ENCODE measurements around the gene ADCY3. TPM values are rescaled to one million over a fixed set of nuclear protein-coding genes. Genes with fewer than 3 reads are reported as not detected.

ADCY3 gene
- total and polyA plus RNA-seq, 2 donors from 2014 or later = 21.1 to 44.6 TPM

DNA sequence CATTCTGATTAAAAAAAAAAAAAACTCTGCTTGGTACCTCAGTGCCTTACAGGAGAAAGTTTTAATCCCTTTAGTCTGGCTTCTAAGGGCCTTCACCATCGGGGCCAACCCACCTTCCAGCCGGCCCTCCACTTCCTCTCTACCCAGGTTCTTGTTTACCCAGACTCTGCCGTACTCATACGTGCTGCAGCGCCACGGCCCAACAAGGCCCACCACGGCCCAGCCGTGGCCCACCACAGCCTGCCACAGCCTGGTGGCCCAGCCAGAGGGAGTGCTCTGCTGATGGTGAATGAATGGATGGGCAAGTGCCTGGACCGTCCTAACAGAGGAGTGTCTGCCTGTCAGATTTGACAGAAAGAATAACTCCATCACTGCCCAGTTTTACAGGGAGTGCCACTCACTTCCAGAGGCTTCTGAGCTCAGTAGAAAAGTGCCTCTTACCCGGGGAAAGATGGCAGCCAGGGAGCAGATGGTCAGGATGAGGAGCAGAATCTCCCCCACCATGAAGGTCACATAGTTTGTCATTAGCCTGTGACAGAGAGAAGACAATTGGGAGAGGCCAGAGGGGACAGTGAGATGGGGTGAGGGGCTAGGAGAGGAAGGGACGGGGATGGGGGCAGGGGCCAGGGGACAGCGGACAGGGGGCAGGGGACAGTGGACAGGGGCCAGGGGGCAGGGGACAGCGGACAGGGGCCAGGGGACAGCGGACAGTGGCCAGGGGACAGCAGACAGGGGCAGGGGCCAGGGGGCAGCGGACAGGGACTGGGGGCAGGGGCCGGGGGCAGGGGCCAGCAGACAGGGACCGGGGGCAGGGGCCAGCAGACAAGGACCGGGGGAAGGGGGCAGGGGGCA, 88.6 kb downstream of the ADCY3 start:
- no peak overlapping the region for H3K27ac ChIP-seq (ENCODE audit: low read depth in 2 of 2, low read length in 2 of 2)
- FAIRE-seq (no peak), DNase-seq (peak in 1 of 5 donors; percentile 30)
- TF ChIP-seq, protein P1, sequence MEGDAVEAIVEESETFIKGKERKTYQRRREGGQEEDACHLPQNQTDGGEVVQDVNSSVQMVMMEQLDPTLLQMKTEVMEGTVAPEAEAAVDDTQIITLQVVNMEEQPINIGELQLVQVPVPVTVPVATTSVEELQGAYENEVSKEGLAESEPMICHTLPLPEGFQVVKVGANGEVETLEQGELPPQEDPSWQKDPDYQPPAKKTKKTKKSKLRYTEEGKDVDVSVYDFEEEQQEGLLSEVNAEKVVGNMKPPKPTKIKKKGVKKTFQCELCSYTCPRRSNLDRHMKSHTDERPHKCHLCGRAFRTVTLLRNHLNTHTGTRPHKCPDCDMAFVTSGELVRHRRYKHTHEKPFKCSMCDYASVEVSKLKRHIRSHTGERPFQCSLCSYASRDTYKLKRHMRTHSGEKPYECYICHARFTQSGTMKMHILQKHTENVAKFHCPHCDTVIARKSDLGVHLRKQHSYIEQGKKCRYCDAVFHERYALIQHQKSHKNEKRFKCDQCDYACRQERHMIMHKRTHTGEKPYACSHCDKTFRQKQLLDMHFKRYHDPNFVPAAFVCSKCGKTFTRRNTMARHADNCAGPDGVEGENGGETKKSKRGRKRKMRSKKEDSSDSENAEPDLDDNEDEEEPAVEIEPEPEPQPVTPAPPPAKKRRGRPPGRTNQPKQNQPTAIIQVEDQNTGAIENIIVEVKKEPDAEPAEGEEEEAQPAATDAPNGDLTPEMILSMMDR (IDR thresholded peaks at IDR 0.05; ENCODE audit: borderline replicate concordance, extremely low read depth, insufficient read depth) = no peak
- intact Hi-C loops (cut with DNase I) = no loop called here
- no peaks in the 10 kb centered on the region for H3K27me3 ChIP-seq (ENCODE audit: control insufficient read depth, insufficient read depth, low read length)
- H3K9ac ChIP-seq (ENCODE audit: low read length in 3 of 3) = no peak overlapping the region
- H3K4me3 ChIP-seq (ENCODE audit: low read length in 3 of 3) = no peak overlapping the region
- peaks cover 0 to 6% (median 5%) of the 10 kb centered on the region in 3 donors for H3K4me1 ChIP-seq (ENCODE audit: control insufficient read depth in 2 of 3, insufficient read depth in 2 of 3, low read depth in 1 of 3, low read length in 3 of 3)
- no peaks in the 10 kb centered on the region for H3K36me3 ChIP-seq (ENCODE audit: control insufficient read depth in 2 of 3, insufficient read depth in 3 of 3, low read length in 3 of 3)
- H3K9me3 ChIP-seq (ENCODE audit: control insufficient read depth in 2 of 3, insufficient read depth in 1 of 3, low read length in 3 of 3) = no peaks in the 10 kb centered on the region

DNA sequence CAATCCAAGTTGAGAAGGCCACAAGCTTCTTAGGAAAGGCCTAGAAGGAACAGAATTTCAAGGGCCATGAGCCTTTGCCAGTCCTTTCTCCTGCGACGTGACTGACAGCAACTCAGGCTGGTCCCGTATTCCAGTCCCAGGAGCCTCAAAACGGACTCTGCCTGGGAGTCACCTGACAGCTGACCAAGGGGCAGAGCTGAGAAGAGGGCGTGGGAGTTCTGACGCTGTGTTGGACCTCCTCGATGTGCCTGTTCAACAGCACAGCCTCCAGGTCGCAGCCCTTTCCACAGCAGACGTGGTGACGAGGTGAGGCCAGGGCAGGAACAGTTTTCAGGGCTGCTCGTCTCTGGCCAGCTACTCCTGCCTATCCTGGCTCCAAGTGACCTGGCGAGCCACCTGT, 89.3 kb downstream of the ADCY3 start:
- H3K9ac ChIP-seq (ENCODE audit: low read length in 3 of 3) = no peak overlapping the region

GRCh38 chr2:24830351-24830750, 89.7 kb downstream of the ADCY3 start:
- intact Hi-C loops (cut with DNase I) = no loop called here
- TF ChIP-seq, protein P1 (IDR thresholded peaks at IDR 0.05; ENCODE audit: borderline replicate concordance, extremely low read depth, insufficient read depth) = no peak
- Histone ChIP-seq H3K4me3 (ENCODE audit: low read length in 3 of 3) (no peak overlapping the region), H3K27me3 (ENCODE audit: control insufficient read depth, insufficient read depth, low read length) (no peaks in the 10 kb centered on the region), H3K9me3 (ENCODE audit: control insufficient read depth in 2 of 3, insufficient read depth in 1 of 3, low read length in 3 of 3) (no peaks in the 10 kb centered on the region), H3K9ac (ENCODE audit: low read length in 3 of 3) (no peak overlapping the region), H3K27ac (ENCODE audit: low read depth in 2 of 2, low read length in 2 of 2) (no peak overlapping the region), H3K4me1 (ENCODE audit: control insufficient read depth in 2 of 3, insufficient read depth in 2 of 3, low read depth in 1 of 3, low read length in 3 of 3) (peaks cover 0 to 6% (median 5%) of the 10 kb centered on the region in 3 donors), H3K36me3 (ENCODE audit: control insufficient read depth in 2 of 3, insufficient read depth in 3 of 3, low read length in 3 of 3) (no peaks in the 10 kb centered on the region)
- no peak for FAIRE-seq
- DNase-seq = peak in 2 of 5 donors; percentile 30 to 60

More for the DNA sequence above, 89.3 kb downstream of the ADCY3 start:
- Histone ChIP-seq H3K27ac (ENCODE audit: low read depth in 2 of 2, low read length in 2 of 2) (no peak overlapping the region), H3K27me3 (ENCODE audit: control insufficient read depth, insufficient read depth, low read length) (no peaks in the 10 kb centered on the region), H3K4me1 (ENCODE audit: control insufficient read depth in 2 of 3, insufficient read depth in 2 of 3, low read depth in 1 of 3, low read length in 3 of 3) (peaks cover 0 to 6% (median 5%) of the 10 kb centered on the region in 3 donors), H3K36me3 (ENCODE audit: control insufficient read depth in 2 of 3, insufficient read depth in 3 of 3, low read length in 3 of 3) (no peaks in the 10 kb centered on the region), H3K9me3 (ENCODE audit: control insufficient read depth in 2 of 3, insufficient read depth in 1 of 3, low read length in 3 of 3) (no peaks in the 10 kb centered on the region), H3K4me3 (ENCODE audit: low read length in 3 of 3) (no peak overlapping the region)
- DNase-seq (peak in 2 of 5 donors; percentile 40 to 54), FAIRE-seq (no peak)
- TF ChIP-seq, protein P1 (IDR thresholded peaks at IDR 0.05; ENCODE audit: borderline replicate concordance, extremely low read depth, insufficient read depth) = no peak
- intact Hi-C loops (cut with DNase I) = no loop called here
